Measurements from ENCODE around the gene FN3KRP. TPM values are rescaled to one million over a fixed set of nuclear protein-coding genes. Genes with fewer than 3 reads are reported as not detected.

The FN3KRP gene
- total and polyA plus RNA-seq, 2 of the 13 experiments (the other 11 are each of a cell fraction or from before 2014, with no cell fraction given), result 22.4 to 28.2 TPM

- H3K4me2 ChIP-seq (ENCODE audit: low read depth, low read length), result peak overlapping the region; percentile 68
- peak; percentile 98 for DNase-seq (ENCODE audit: low spot score)
- WGBS (ENCODE audit: low lambda C conversion rate), result 9% methylated on average over 19 of the region's 26 CpGs
- H2AFZ ChIP-seq (ENCODE audit: low read length), result no peak overlapping the region
- CTCF ChIA-PET (ENCODE audit: low intra/inter-chr PET ratio, low total read pairs), result interaction anchor here (0.8 kb wide), 1 partner anchor 29 kb away, joined by 4 read pairs; no protein-coding TSS in a partner anchor
- H3K36me3 ChIP-seq (replicated peaks in 1 of 2; ENCODE audit: control insufficient read depth in 1 of 2, insufficient read depth in 2 of 2, low read length in 2 of 2), result peaks cover 18 to 31% of the 10 kb centered on the region in 2 experiments
- H3K27me3 ChIP-seq (ENCODE audit: control insufficient read depth in 1 of 2, insufficient read depth in 2 of 2, low read length in 2 of 2), result no peaks in the 10 kb centered on the region
- BruUV-seq (replicated peaks), result TSS peak; percentile 7
- H3K27ac ChIP-seq (ENCODE audit: extremely low read length, insufficient read depth, low read length), result peak overlapping the region; percentile 73
- ATAC-seq, result peak; percentile 87
- peaks cover 24% of the 10 kb centered on the region for H3K9me3 ChIP-seq (ENCODE audit: low read length)
- in situ Hi-C loops (cut with HindIII; ENCODE audit: extremely low pct_ligation_motif_present, low pct_unique_long_range_greater_than_20kb) (no loop called here), intact Hi-C loops (cut with micrococcal nuclease; ENCODE audit: unreplicated experiment) (loop anchor here (1.0 to 2.0 kb wide), 4 partner anchors 14 to 37 kb away; partner anchors contain the start of gene TBCD)
- POLR2A ChIA-PET, result interaction anchor here (0.6 to 1.9 kb wide), 11 partner anchors 9 to 169 kb away, joined by 3 to 25 read pairs (median 4); partner anchors contain the start of gene FN3KRP
- no peaks in the 10 kb centered on the region for H4K20me1 ChIP-seq (ENCODE audit: insufficient read depth, low read length)
- peak overlapping the region in 1 of 3 experiments; percentile 39; a peak in 2 of 6 replicates for H3K4me3 ChIP-seq (replicated peaks in 1 of 3; ENCODE audit: insufficient read depth in 1 of 3, low read depth in 2 of 3, low read length in 3 of 3)
- peak; percentile 93 for FAIRE-seq
- peaks cover 18% of the 10 kb centered on the region for H3K79me2 ChIP-seq (ENCODE audit: insufficient read depth, low read length)
- H3K4me1 ChIP-seq (ENCODE audit: insufficient read depth, low read length), result peaks cover 66% of the 10 kb centered on the region
- H3K9ac ChIP-seq (ENCODE audit: insufficient read depth, low read depth, low read length), result peak overlapping the region; percentile 59
- no peak for TF ChIP-seq EHMT2 (IDR thresholded peaks at IDR 0.05; ENCODE audit: borderline replicate concordance, low read depth, low read length)
- peak; percentile 98 for TF ChIP-seq ZNF773 (CRISPR knock-in tag; IDR thresholded peaks at IDR 0.05; ENCODE audit: borderline replicate concordance)
- TF ChIP-seq RFXANK (CRISPR knock-in tag; IDR thresholded peaks at IDR 0.05), result peak; percentile 94; the same call in 1 of the 2 replicates
- TF ChIP-seq GZF1 (CRISPR knock-in tag; IDR thresholded peaks at IDR 0.05), result peak; percentile 94
- peak; percentile 87; the same call in 1 of the 2 replicates for TF ChIP-seq ZNF660 (CRISPR knock-in tag; IDR thresholded peaks at IDR 0.05; ENCODE audit: borderline replicate concordance, low read depth)
- peak; percentile 99 for TF ChIP-seq ZNF552 (CRISPR knock-in tag; IDR thresholded peaks at IDR 0.05; ENCODE audit: borderline replicate concordance)
- TF ChIP-seq HINFP (CRISPR knock-in tag; IDR thresholded peaks at IDR 0.05; ENCODE audit: low read depth), result peak; percentile 97
- peak; percentile 96 for TF ChIP-seq REL (CRISPR knock-in tag; conservative IDR thresholded peaks at IDR 0.05)
- TF ChIP-seq PBX2 (CRISPR knock-in tag; IDR thresholded peaks at IDR 0.05), result peak; percentile 60
- TF ChIP-seq IKZF5 (CRISPR knock-in tag; IDR thresholded peaks at IDR 0.05), result peak; percentile 100
- peak; percentile 93 for TF ChIP-seq SP5 (CRISPR knock-in tag; IDR thresholded peaks at IDR 0.05; ENCODE audit: borderline replicate concordance, low read depth)
- TF ChIP-seq ZNF737 (CRISPR knock-in tag; IDR thresholded peaks at IDR 0.05; ENCODE audit: borderline replicate concordance), result peak; percentile 93; the same call in 1 of the 2 replicates
- TF ChIP-seq YY1 (IDR thresholded peaks at IDR 0.05; ENCODE audit: insufficient read depth, insufficient replicate concordance, low read depth, low read length), result peak; percentile 78
- peak; percentile 99 for TF ChIP-seq ZNF337 (CRISPR knock-in tag; IDR thresholded peaks at IDR 0.05; ENCODE audit: borderline replicate concordance, low read depth)
- peak; percentile 95 for TF ChIP-seq MYNN (CRISPR knock-in tag; IDR thresholded peaks at IDR 0.05; ENCODE audit: low read depth)
Observed at GRCh38 chr17:82737967-82738877, 21.7 kb downstream of the FN3KRP start.
